ENCODE data around the gene MAPKAPK5. TPM values are rescaled to one million over a fixed set of nuclear protein-coding genes. Genes with fewer than 3 reads are reported as not detected.
A peak's percentile ranks its signal among the peaks of the same experiment; 100 is the strongest.

The MAPKAPK5 gene
- total and polyA plus RNA-seq, 9 of the 15 experiments (the other 6 are each of a cell fraction or from before 2014, with no cell fraction given), result 11.6 to 72.1 (median 60.4) TPM

DNA sequence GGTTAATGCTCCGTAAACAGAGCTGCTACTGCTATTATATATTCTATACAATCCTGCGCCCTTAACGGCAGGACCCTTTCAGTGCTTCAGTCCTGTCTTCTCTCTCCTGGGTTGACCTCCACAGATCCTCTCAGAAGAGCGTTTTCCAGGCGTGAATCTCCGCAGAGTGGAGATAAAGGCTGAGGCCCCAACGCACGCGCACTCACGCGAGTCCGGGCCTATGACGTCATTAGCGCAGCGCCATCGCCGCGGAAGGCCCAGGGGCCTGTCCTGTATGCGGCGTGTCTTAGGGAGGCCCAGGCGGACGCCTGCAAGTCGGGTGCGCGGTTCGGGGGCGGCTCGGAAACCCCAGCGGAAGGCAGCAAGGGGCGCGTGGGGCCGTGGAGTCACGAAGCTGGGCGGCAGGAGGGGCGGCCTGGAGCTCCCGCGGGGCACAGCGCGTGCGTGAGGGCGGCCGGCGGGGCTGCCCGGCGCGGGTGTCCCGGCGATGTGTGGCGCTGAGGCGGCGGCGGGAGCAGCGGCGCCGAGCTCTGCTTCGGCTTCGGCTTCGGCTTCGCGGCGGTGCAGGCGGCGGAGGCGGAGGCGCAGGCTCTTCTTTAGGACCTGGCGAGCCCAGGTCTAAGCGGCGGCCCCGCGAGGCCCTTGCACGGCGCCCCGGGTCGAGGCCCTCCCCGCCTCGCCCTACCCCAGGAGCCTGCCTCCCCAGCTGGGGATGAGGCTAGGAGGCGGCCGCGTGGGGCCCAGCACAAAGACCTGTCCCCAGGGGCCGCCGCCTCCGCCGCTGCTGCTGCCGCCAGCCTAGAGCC, at the start of gene MAPKAPK5 (continued):
- TF ChIP-seq, protein P1, sequence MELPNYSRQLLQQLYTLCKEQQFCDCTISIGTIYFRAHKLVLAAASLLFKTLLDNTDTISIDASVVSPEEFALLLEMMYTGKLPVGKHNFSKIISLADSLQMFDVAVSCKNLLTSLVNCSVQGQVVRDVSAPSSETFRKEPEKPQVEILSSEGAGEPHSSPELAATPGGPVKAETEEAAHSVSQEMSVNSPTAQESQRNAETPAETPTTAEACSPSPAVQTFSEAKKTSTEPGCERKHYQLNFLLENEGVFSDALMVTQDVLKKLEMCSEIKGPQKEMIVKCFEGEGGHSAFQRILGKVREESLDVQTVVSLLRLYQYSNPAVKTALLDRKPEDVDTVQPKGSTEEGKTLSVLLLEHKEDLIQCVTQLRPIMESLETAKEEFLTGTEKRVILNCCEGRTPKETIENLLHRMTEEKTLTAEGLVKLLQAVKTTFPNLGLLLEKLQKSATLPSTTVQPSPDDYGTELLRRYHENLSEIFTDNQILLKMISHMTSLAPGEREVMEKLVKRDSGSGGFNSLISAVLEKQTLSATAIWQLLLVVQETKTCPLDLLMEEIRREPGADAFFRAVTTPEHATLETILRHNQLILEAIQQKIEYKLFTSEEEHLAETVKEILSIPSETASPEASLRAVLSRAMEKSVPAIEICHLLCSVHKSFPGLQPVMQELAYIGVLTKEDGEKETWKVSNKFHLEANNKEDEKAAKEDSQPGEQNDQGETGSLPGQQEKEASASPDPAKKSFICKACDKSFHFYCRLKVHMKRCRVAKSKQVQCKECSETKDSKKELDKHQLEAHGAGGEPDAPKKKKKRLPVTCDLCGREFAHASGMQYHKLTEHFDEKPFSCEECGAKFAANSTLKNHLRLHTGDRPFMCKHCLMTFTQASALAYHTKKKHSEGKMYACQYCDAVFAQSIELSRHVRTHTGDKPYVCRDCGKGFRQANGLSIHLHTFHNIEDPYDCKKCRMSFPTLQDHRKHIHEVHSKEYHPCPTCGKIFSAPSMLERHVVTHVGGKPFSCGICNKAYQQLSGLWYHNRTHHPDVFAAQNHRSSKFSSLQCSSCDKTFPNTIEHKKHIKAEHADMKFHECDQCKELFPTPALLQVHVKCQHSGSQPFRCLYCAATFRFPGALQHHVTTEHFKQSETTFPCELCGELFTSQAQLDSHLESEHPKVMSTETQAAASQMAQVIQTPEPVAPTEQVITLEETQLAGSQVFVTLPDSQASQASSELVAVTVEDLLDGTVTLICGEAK (IDR thresholded peaks at IDR 0.05), result peak; percentile 42
- TF ChIP-seq, protein P1 (CRISPR knock-in tag; IDR thresholded peaks at IDR 0.05), result no peak
- peak; percentile 96 for TF ChIP-seq NFE2 (IDR thresholded peaks at IDR 0.05; ENCODE audit: low read depth)
- no peak; the same call in 1 of the 2 replicates for TF ChIP-seq ZNF384 (IDR thresholded peaks at IDR 0.05; ENCODE audit: low read depth, low read length)
- TF ChIP-seq ZBTB7A (IDR thresholded peaks at IDR 0.05; ENCODE audit: borderline replicate concordance, control insufficient read depth, low read depth, low read length), result no peak
- TF ChIP-seq, protein P2, sequence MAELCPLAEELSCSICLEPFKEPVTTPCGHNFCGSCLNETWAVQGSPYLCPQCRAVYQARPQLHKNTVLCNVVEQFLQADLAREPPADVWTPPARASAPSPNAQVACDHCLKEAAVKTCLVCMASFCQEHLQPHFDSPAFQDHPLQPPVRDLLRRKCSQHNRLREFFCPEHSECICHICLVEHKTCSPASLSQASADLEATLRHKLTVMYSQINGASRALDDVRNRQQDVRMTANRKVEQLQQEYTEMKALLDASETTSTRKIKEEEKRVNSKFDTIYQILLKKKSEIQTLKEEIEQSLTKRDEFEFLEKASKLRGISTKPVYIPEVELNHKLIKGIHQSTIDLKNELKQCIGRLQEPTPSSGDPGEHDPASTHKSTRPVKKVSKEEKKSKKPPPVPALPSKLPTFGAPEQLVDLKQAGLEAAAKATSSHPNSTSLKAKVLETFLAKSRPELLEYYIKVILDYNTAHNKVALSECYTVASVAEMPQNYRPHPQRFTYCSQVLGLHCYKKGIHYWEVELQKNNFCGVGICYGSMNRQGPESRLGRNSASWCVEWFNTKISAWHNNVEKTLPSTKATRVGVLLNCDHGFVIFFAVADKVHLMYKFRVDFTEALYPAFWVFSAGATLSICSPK (IDR thresholded peaks at IDR 0.05; ENCODE audit: borderline replicate concordance), result no peak
- no peak for TF ChIP-seq SP2 (IDR thresholded peaks at IDR 0.05; ENCODE audit: extremely low read depth, low read depth, low read length, poor library complexity, severe bottlenecking)
- TF ChIP-seq DNMT1 (IDR thresholded peaks at IDR 0.05), result no peak
- no peak for TF ChIP-seq COPS2 (conservative IDR thresholded peaks at IDR 0.05)
- TF ChIP-seq, protein P3, sequence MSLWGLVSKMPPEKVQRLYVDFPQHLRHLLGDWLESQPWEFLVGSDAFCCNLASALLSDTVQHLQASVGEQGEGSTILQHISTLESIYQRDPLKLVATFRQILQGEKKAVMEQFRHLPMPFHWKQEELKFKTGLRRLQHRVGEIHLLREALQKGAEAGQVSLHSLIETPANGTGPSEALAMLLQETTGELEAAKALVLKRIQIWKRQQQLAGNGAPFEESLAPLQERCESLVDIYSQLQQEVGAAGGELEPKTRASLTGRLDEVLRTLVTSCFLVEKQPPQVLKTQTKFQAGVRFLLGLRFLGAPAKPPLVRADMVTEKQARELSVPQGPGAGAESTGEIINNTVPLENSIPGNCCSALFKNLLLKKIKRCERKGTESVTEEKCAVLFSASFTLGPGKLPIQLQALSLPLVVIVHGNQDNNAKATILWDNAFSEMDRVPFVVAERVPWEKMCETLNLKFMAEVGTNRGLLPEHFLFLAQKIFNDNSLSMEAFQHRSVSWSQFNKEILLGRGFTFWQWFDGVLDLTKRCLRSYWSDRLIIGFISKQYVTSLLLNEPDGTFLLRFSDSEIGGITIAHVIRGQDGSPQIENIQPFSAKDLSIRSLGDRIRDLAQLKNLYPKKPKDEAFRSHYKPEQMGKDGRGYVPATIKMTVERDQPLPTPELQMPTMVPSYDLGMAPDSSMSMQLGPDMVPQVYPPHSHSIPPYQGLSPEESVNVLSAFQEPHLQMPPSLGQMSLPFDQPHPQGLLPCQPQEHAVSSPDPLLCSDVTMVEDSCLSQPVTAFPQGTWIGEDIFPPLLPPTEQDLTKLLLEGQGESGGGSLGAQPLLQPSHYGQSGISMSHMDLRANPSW (CRISPR knock-in tag; IDR thresholded peaks at IDR 0.05), result peak; percentile 71; the same call in 1 of the 2 replicates
- TF ChIP-seq DPF2 (IDR thresholded peaks at IDR 0.05), result no peak; the same call in 1 of the 2 replicates
- no peak for TF ChIP-seq GTF2A2 (tag; IDR thresholded peaks at IDR 0.05)
- TF ChIP-seq ZNF695 (CRISPR knock-in tag; IDR thresholded peaks at IDR 0.05), result no peak
- no peak for TF ChIP-seq ZNF785 (CRISPR knock-in tag; IDR thresholded peaks at IDR 0.05)
